Natural killer cell treated with Interleukin-12 subunit alpha and Interleukin-12 subunit beta and Interleukin-15 and Interleukin-18, amount 100 ng/mL, for 72 hours (primary cell): ENCODE results near the gene ERH. TPM values are rescaled to one million over a fixed set of nuclear protein-coding genes. Genes with fewer than 3 reads are reported as not detected.
A peak's percentile ranks its signal among the peaks of the same experiment; 100 is the strongest.

Source experiments
- ATAC-seq, 2 donors: fragments of 150-1000 bp; cut with Tn5 transposase in 1 of 2; sonication (Bioruptor Pico), chemical (Tn5 transposase) in 1 of 2; 2 replicates each; pipeline ENCODE4 v1.10.0; 2021
- DNase-seq: peaks from one replicate; pipeline ENCODE4 v3.0.0; 2022; ENCODE audit warnings: low spot score
- H3K27ac Mint-ChIP-seq, 2 donors: 1 replicate in 1 of 2; 2 replicates in 1 of 2; pipeline ENCODE4 v1.8.0; 2022; ENCODE audit warnings: mixed read lengths in 2 of 2, mild to moderate bottlenecking in 1 of 2, moderate library complexity in 1 of 2
- H3K27me3 Mint-ChIP-seq, 2 donors: 1 replicate in 1 of 2; 2 replicates in 1 of 2; pipeline ENCODE4 v1.8.0; 2022; ENCODE audit warnings: mixed read lengths in 2 of 2
- H3K36me3 Mint-ChIP-seq: one replicate; pipeline ENCODE4 v1.8.0; 2022; ENCODE audit warnings: mixed read lengths
- H3K4me1 Mint-ChIP-seq, 2 donors: 1 replicate in 1 of 2; 2 replicates in 1 of 2; pipeline ENCODE4 v1.8.0; 2022; ENCODE audit warnings: low read depth in 2 of 2, mixed read lengths in 2 of 2, mild to moderate bottlenecking in 1 of 2
- H3K4me3 Mint-ChIP-seq: one replicate; pipeline ENCODE4 v1.8.0; 2022; ENCODE audit warnings: mixed read lengths
- H3K9me3 Mint-ChIP-seq: 2 replicates; pipeline ENCODE4 v1.8.0; 2022; ENCODE audit warnings: mixed read lengths
- total RNA-seq, 2 donors: library from RNA; stranded (reverse); gene quantifications; one replicate each; pipeline ENCODE4 v1.2.3, GENCODE V29; 2022

Gene ERH
- total RNA-seq, 2 donors from 2014 or later: 227 to 233 TPM

GRCh38 chr14:69345402-69345801, 52.7 kb downstream of the ERH start:
- Mint-ChIP-seq H3K4me3 (no peak overlapping the region), H3K36me3 (no peaks in the 10 kb centered on the region), H3K4me1 (no peaks in the 10 kb centered on the region), H3K27me3 (peaks cover 7 to 27% of the 10 kb centered on the region in 2 donors), H3K9me3 (no peaks in the 10 kb centered on the region), H3K27ac (no peak overlapping the region)
- DNase-seq (no peak), ATAC-seq (no peak)

- Mint-ChIP-seq H3K27ac (no peak overlapping the region), H3K4me1 (no peaks in the 10 kb centered on the region), H3K4me3 (no peak overlapping the region), H3K9me3 (no peaks in the 10 kb centered on the region), H3K27me3 (peaks cover 7 to 29% of the 10 kb centered on the region in 2 donors), H3K36me3 (no peaks in the 10 kb centered on the region)
- no peak for ATAC-seq
- DNase-seq: no peak
Measured at GRCh38 chr14:69344171-69344570, 53.9 kb downstream of the ERH start.

- Mint-ChIP-seq H3K27ac (no peak overlapping the region), H3K9me3 (no peaks in the 10 kb centered on the region), H3K4me1 (no peaks in the 10 kb centered on the region), H3K27me3 (peaks cover 7 to 29% of the 10 kb centered on the region in 2 donors), H3K4me3 (no peak overlapping the region), H3K36me3 (no peaks in the 10 kb centered on the region)
- ATAC-seq (no peak), DNase-seq (no peak)
Measured at GRCh38 chr14:69342928-69343525, 55.1 kb downstream of the ERH start.

GRCh38 chr14:69339426-69339825, 58.7 kb downstream of the ERH start:
- Mint-ChIP-seq H3K36me3 (no peaks in the 10 kb centered on the region), H3K4me1 (no peaks in the 10 kb centered on the region), H3K4me3 (no peak overlapping the region), H3K27ac (no peak overlapping the region), H3K27me3 (peaks cover 18 to 21% of the 10 kb centered on the region in 2 donors), H3K9me3 (no peaks in the 10 kb centered on the region)
- ATAC-seq (no peak), DNase-seq (no peak)

GRCh38 chr14:69337984-69338383, 60.1 kb downstream of the ERH start:
- H3K9me3 Mint-ChIP-seq: no peaks in the 10 kb centered on the region
- no peaks in the 10 kb centered on the region for H3K36me3 Mint-ChIP-seq
- no peaks in the 10 kb centered on the region for H3K4me1 Mint-ChIP-seq
- peaks cover 14 to 18% of the 10 kb centered on the region in 2 donors for H3K27me3 Mint-ChIP-seq
- no peak overlapping the region for H3K4me3 Mint-ChIP-seq
- no peak overlapping the region for H3K27ac Mint-ChIP-seq
- ATAC-seq: no peak
- DNase-seq: no peak

- Mint-ChIP-seq H3K4me1 (no peaks in the 10 kb centered on the region), H3K36me3 (no peaks in the 10 kb centered on the region), H3K4me3 (no peak overlapping the region), H3K27me3 (peaks cover 5 to 12% of the 10 kb centered on the region in 2 donors), H3K27ac (no peak overlapping the region), H3K9me3 (no peaks in the 10 kb centered on the region)
- ATAC-seq: no peak
- DNase-seq: no peak
Measured at GRCh38 chr14:69335371-69335771, 62.7 kb downstream of the ERH start.

- Mint-ChIP-seq H3K36me3 (no peaks in the 10 kb centered on the region), H3K4me1 (no peaks in the 10 kb centered on the region), H3K27ac (no peak overlapping the region), H3K9me3 (no peaks in the 10 kb centered on the region), H3K4me3 (no peak overlapping the region), H3K27me3 (peaks cover 5 to 12% of the 10 kb centered on the region in 2 donors)
- no peak for DNase-seq
- ATAC-seq: no peak
Measured at GRCh38 chr14:69334576-69334975, 63.5 kb downstream of the ERH start.

GRCh38 chr14:69333791-69334337, 64.2 kb downstream of the ERH start:
- H3K4me3 Mint-ChIP-seq: no peak overlapping the region
- H3K27ac Mint-ChIP-seq: no peak overlapping the region
- H3K27me3 Mint-ChIP-seq: peaks cover 3 to 12% of the 10 kb centered on the region in 2 donors
- DNase-seq (no peak), ATAC-seq (peak in 1 of 2 donors; percentile 37)
- no peaks in the 10 kb centered on the region for H3K4me1 Mint-ChIP-seq
- no peaks in the 10 kb centered on the region for H3K36me3 Mint-ChIP-seq
- no peaks in the 10 kb centered on the region for H3K9me3 Mint-ChIP-seq

GRCh38 chr14:69332782-69333395, 65.2 kb downstream of the ERH start:
- H3K4me1 Mint-ChIP-seq: no peaks in the 10 kb centered on the region

GRCh38 chr14:69331206-69331605, 66.9 kb downstream of the ERH start:
- no peak for DNase-seq

More at GRCh38 chr14:69332782-69333395, 65.2 kb downstream of the ERH start:
- no peak overlapping the region for H3K4me3 Mint-ChIP-seq
- H3K27ac Mint-ChIP-seq: no peak overlapping the region
- no peak for ATAC-seq
- peaks cover 3 to 12% of the 10 kb centered on the region in 2 donors for H3K27me3 Mint-ChIP-seq
- no peak for DNase-seq
- no peaks in the 10 kb centered on the region for H3K9me3 Mint-ChIP-seq
- H3K36me3 Mint-ChIP-seq: no peaks in the 10 kb centered on the region

More at GRCh38 chr14:69331206-69331605, 66.9 kb downstream of the ERH start:
- Mint-ChIP-seq H3K9me3 (no peaks in the 10 kb centered on the region), H3K4me3 (no peak overlapping the region), H3K36me3 (no peaks in the 10 kb centered on the region), H3K27me3 (peaks cover 1 to 2% of the 10 kb centered on the region in 2 donors), H3K4me1 (no peaks in the 10 kb centered on the region), H3K27ac (no peak overlapping the region)
- no peak for ATAC-seq

Other genes with a start within 250 kb of the ERH start
- 10 to 100 TPM; 51.3 to 52.0 TPM for gene DCAF5, start 245.2 kb downstream of the ERH start, total RNA-seq
- gene EXD2, start 206.8 kb downstream of the ERH start, total RNA-seq: 10 to 100 TPM in 1 of 2 donors, 1 to 10 TPM in 1; 8.7 to 10.4 TPM
- gene GALNT16, start 138.1 kb downstream of the ERH start, total RNA-seq: under 1 TPM in 1 of 2 donors, not detected in 1; 0.05 TPM
- gene SLC39A9, start 393 bp upstream of the ERH start, total RNA-seq: 10 to 100 TPM; 59.5 to 62.2 TPM
- gene PLEKHD1, start 86.4 kb upstream of the ERH start, total RNA-seq: under 1 TPM; 0.14 to 0.21 TPM
- gene CCDC177, start 176.6 kb upstream of the ERH start, total RNA-seq: not detected
- 100 to 1,000 TPM; 111 to 139 TPM for gene SUSD6, start 213.3 kb upstream of the ERH start, total RNA-seq